Measurements from ENCODE around the gene CIAO2A. TPM values are rescaled to one million over a fixed set of nuclear protein-coding genes. Genes with fewer than 3 reads are reported as not detected.

Gene CIAO2A
- total and polyA plus RNA-seq, 8 donors: 51.4 to 73.0 (median 59.2) TPM

DNA sequence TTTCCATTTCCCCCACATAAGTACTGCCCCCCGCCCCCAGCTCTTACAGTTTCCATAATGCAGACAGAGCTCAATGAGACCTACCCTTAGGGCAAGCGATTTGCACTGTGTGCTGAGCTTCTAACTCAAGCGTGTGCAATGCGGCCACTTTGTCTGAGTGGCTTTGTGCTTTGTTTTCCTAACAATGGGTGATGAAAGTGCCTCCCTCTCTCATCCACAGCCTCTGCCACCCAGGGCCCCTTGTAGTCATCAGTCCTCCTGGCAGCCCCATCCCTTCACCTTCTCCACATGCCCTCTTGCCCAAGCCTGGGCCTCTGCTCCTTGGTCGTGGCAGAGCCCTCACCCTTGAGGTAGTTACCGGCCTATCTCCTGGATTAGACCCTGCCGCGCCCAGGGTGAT, 64.5 kb downstream of the CIAO2A start:
- Histone ChIP-seq H3K9me3 (no peaks in the 10 kb centered on the region), H3K27ac (no peak overlapping the region), H3K36me3 (peaks cover 0 to 2% of the 10 kb centered on the region in 2 donors), H3K4me1 (peaks cover 6 to 20% of the 10 kb centered on the region in 2 donors), H3K27me3 (no peaks in the 10 kb centered on the region), H3K4me3 (no peak overlapping the region)
- no peak for TF ChIP-seq CTCF (IDR thresholded peaks at IDR 0.05)
- intact Hi-C loops (cut with DNase I): no loop called here
- DNase-seq: no peak
- ATAC-seq: no peak

DNA sequence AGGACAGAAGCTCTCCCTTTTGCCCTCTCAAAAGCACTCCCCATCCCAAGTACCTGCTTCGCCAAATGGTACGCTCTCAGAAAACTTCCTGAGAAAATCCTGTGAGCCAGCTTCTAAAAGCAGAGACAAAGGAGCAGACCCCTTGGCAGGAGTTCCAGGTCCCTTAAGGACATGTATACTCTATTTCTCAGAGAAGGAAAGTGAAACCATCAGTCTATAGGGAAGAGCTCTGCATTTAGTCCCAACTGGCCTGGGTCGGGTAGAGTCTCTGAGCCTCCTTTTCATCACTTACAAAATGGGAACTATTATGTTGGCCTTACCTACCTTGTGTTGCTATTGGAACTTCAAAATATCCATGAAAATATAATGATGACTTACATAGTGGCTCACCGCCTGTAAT, 67.0 kb downstream of the CIAO2A start:
- H3K4me1 ChIP-seq: peaks cover 6 to 20% of the 10 kb centered on the region in 2 donors
- DNase-seq (no peak), ATAC-seq (no peak)
- no peak overlapping the region for H3K27ac ChIP-seq
- TF ChIP-seq CTCF (IDR thresholded peaks at IDR 0.05): no peak
- intact Hi-C loops (cut with DNase I): no loop called here
- H3K27me3 ChIP-seq: no peaks in the 10 kb centered on the region
- H3K4me3 ChIP-seq: no peak overlapping the region
- no peaks in the 10 kb centered on the region for H3K36me3 ChIP-seq
- H3K9me3 ChIP-seq: no peaks in the 10 kb centered on the region

DNA sequence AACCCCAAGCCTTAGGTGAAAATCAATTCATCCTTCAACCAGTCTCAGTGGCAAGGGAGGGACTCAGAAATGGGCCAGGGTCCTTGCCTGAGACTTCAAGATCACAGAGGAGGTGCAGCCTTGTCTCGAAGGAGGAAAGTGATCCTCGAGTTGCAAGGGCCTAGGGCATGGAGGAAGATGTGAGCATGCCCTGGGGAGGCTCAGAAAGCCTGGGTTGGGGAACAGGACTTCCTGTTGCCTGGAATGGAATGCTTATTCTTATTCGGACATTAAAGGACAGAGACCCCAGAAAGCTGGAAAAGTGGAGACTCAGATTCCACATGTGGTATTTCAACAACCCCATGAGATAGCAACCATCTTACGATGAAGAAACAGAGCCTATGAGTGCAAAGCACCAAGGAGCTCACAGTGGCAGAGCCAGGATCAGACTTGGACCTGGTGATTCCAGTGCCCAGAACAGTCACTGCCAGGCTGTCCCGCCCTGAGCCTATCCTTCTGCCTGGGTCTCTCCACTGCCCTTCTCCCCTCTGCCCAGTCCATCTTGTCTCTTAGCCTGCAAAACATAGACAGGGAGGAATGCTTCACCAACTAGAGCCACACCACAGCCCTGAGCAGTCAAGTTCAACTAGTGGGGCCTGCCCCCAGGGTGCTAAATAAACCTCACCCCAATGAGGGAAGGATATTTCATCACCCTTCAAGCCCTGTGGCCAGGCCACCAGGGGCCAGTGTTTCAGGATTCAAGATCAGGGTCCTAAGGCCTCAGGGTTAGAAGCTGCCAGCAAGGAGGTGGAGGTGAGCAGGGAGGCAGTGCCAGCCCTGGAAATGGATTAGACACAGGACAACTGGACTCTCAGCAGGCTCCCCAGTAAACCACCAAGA, 69.2 kb downstream of the CIAO2A start:
- intact Hi-C loops (cut with DNase I): no loop called here
- Histone ChIP-seq H3K27ac (peak overlapping the region in 1 of 2 donors; percentile 48), H3K9me3 (no peaks in the 10 kb centered on the region), H3K4me1 (peaks cover 9 to 27% of the 10 kb centered on the region in 2 donors), H3K27me3 (no peaks in the 10 kb centered on the region), H3K4me3 (no peak overlapping the region), H3K36me3 (peaks cover 0 to 9% of the 10 kb centered on the region in 2 donors)
- no peak for DNase-seq
- no peak for ATAC-seq
- no peak for TF ChIP-seq CTCF (IDR thresholded peaks at IDR 0.05)

DNA sequence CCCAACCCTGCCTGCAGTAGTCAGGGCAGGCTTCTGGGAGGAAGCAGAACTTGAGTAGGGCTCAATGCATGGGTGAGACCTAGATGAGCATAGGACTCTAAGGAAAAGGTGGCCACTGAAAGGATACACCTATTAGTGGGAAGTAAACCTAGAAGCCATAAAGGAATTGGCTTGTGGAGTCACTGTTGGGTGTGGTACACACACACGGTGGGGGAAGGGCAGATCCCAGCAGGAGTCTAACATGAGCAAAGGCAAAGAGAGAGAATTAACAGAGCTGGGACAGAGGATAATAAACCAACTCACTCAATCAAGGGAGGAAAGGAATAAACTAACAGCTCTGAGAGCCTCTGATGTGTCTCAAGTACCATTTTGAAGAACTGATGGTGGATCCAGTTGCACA, 70.4 kb downstream of the CIAO2A start:
- TF ChIP-seq CTCF (IDR thresholded peaks at IDR 0.05): no peak
- Histone ChIP-seq H3K4me3 (no peak overlapping the region), H3K9me3 (no peaks in the 10 kb centered on the region), H3K27ac (no peak overlapping the region), H3K4me1 (peaks cover 14 to 33% of the 10 kb centered on the region in 2 donors), H3K27me3 (no peaks in the 10 kb centered on the region), H3K36me3 (peaks cover 0 to 9% of the 10 kb centered on the region in 2 donors)
- ATAC-seq (no peak), DNase-seq (no peak)
- intact Hi-C loops (cut with DNase I): no loop called here

DNA sequence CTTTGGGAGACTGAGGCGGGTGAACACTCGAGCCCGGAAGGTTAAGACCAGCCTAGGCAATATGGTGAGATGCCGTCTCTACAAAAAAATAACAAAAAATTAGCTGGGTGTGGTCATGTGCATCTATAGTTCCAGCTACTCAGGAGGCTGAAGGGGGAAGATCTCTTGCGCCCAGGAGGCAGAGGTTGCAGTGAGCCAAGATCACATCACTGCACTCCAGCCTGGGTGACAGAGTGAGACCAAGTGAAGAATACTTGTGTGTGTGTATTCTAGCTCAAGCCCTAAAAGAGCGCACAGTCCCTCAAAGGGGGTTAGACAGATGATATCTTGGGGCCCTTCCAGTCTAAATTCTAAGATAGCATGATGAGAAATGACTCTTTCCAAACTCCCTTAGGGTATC, 71.1 kb downstream of the CIAO2A start:
- no peak for DNase-seq
- H3K27ac ChIP-seq: no peak overlapping the region
- peaks cover 8 to 29% of the 10 kb centered on the region in 2 donors for H3K4me1 ChIP-seq
- no peaks in the 10 kb centered on the region for H3K27me3 ChIP-seq
- no peak for ATAC-seq
- intact Hi-C loops (cut with DNase I): no loop called here
- TF ChIP-seq CTCF (IDR thresholded peaks at IDR 0.05): no peak
- peaks cover 0 to 9% of the 10 kb centered on the region in 2 donors for H3K36me3 ChIP-seq
- H3K9me3 ChIP-seq: no peaks in the 10 kb centered on the region
- no peak overlapping the region for H3K4me3 ChIP-seq

Other genes with a start within 250 kb of the CIAO2A start
- gene DAPK2, start 47.4 kb downstream of the CIAO2A start, total RNA-seq: 10 to 100 TPM; 23.8 to 59.3 TPM
- gene DAPK2, start 47.4 kb downstream of the CIAO2A start, polyA plus RNA-seq (ENCODE audit: insufficient read length in 6 of 6): 10 to 100 TPM; 18.3 to 31.1 (median 22.7) TPM
- 100 to 1,000 TPM; 150 to 160 TPM for gene SNX1, start 2.1 kb upstream of the CIAO2A start, total RNA-seq
- gene SNX1, start 2.1 kb upstream of the CIAO2A start, polyA plus RNA-seq (ENCODE audit: insufficient read length in 6 of 6): 100 to 1,000 TPM; 121 to 139 (median 124) TPM
- gene SNX22, start 57.9 kb upstream of the CIAO2A start, total RNA-seq: 1 to 10 TPM; 6.2 to 7.4 TPM
- 1 to 10 TPM; 1.8 to 3.5 (median 3.1) TPM for gene SNX22, start 57.9 kb upstream of the CIAO2A start, polyA plus RNA-seq (ENCODE audit: insufficient read length in 6 of 6)
- 100 to 1,000 TPM; 554 to 728 TPM for gene PPIB, start 69.2 kb upstream of the CIAO2A start, total RNA-seq
- gene PPIB, start 69.2 kb upstream of the CIAO2A start, polyA plus RNA-seq (ENCODE audit: insufficient read length in 6 of 6): 100 to 1,000 TPM; 512 to 558 (median 539) TPM